CMK (cell line): ENCODE measurements around the gene SLC35D2.
A peak's percentile ranks its signal among the peaks of the same experiment; 100 is the strongest.
"Not testable (repeated sequence)": the region's sequence is repeated elsewhere in the genome, so short reads cannot be mapped to it uniquely, and the experiment has no call there.

Experiments
- DNase-seq: peaks from one replicate; pipeline ENCODE4 v3.0.0-alpha.2; 2010; ENCODE audit warnings: low read depth

Gene SLC35D2

GRCh38 chr9:96361668-96362067 is 21.8 kb downstream of the SLC35D2 start:
- DNase-seq = no peak

GRCh38 chr9:96360976-96361375 is 22.5 kb downstream of the SLC35D2 start:
- no peak for DNase-seq

DNA sequence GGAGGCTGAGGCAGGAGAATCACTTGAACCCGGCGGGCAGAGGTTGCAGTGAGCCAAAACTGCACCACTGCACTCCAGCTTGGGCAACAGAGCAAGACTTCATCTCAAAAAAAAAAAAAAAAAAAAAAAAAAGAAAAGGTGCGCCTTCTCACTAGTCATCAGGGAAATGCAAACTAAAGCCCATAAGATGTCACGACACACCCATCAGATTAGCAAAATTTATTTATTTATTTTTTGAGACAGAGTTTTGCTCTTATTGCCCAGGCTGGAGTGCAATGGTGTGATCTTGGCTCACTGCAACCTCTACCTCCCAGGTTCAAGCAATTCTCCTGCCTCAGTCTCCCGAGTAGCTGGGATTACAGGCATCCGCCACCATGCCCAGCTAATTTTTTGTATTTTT is 23.0 kb downstream of the SLC35D2 start:
- not testable (repeated sequence) for DNase-seq

- no peak for DNase-seq
Observed at GRCh38 chr9:96350866-96351265, 32.6 kb downstream of the SLC35D2 start.

GRCh38 chr9:96348261-96348660 is 35.2 kb downstream of the SLC35D2 start:
- no peak for DNase-seq

DNA sequence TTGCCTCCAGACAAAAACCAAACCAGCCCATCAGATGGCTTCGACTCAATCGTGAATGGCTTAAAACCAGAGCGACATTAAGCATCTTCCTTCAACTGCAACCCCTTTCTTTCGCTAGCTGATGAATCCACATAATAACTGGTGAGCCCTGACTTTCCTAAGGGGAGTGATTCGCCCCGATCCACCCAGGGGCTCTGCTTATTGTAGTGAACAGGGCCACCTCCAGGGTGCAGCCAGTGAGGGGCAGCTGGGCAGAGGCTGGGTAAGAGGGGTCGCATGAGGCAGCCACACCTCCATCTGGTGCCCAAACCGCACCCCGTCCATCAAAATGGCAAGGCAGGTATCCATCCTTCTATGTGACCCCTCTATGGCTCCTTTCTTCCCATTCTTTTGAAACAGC is 38.0 kb downstream of the SLC35D2 start:
- no peak for DNase-seq

DNA sequence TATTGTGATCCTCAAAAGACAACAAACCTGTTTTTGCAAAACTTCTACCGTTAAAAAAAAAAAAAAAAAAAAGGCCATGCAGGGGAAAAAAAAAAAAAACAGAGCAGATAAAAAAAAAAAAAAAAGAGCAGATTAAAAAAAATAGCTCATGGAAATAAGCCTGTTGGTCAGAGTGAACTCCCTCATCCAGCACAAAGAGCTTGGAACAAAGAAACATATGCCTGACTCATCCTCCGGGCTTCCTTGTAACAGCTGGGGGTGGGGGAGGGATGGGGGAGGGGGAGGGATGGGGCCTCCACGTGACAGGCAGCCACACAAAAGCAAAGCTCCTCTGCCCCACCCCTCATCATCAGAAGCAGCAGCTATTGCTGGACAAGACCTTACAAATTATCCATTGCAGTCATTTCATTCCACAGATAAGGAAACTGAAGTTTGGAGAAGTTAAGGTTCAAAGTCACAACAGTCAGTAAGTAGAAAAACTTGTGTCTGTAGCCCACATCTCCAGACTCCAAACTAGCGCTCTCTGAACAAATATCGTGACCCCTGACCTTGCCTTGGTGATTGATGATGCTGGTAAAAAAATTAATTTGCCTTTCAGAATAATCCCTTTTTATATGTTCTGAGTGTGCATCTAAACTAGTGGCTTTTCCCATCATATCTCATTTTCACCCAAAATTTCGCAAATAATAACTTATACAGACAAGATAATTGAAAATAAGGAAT is 38.9 kb downstream of the SLC35D2 start:
- DNase-seq = peak; percentile 4

GRCh38 chr9:96343515-96344360 is 39.8 kb downstream of the SLC35D2 start:
- DNase-seq = no peak

DNA sequence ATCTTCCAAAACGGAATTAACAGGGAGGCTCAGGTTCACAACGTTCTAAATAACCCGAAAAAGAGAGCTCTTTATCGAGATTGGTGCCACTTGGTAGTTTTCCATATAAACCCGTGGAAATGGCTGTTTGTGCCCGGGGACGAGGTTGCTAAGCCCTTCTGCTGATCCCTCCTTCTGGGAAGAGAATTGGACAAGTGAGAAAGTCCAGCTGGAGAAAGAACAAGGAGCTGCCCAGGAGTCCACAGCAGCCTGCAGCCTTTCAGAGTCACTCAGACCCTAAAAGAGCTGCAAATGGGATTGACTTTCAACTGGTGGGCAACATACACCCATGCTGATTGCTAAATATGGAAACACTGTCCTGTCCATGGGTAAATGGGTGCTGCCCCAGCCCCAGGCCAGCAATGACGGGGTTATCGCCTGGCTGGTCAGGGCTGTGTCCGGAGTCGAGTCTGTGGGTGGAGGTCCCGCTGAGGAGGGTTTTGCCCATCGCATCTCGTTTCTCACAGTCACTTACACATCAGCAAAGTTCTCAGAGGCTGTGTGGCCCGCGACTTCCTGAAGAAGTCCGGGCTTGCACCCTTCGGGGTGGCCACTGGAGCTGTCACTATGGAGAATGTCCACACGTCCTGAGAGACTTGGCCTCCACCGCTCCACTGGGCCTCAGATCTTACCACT is 40.8 kb downstream of the SLC35D2 start:
- DNase-seq = no peak

GRCh38 chr9:96340707-96341106 is 42.8 kb downstream of the SLC35D2 start:
- DNase-seq = no peak

DNA sequence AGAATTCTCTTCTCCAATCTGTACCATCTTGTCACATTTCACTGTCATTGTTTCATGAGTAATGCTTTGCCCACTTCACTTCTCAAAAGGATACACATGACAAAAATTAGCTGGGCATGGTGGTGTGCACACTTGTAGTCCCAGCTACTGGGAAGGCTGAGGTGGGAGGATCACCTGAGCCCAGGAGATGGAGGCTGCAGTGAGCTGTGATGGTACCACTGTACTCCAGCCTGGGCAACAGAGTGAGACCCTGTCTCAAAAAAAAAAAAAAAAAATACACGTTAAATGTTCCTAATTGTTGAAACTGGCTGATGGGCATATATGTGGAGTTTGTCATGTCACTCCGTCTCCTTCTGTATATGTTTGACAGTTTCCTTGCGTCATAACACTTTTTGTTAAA is 45.2 kb downstream of the SLC35D2 start:
- no peak for DNase-seq

- DNase-seq = no peak
Observed at GRCh38 chr9:96333958-96334357, 49.6 kb downstream of the SLC35D2 start.

DNA sequence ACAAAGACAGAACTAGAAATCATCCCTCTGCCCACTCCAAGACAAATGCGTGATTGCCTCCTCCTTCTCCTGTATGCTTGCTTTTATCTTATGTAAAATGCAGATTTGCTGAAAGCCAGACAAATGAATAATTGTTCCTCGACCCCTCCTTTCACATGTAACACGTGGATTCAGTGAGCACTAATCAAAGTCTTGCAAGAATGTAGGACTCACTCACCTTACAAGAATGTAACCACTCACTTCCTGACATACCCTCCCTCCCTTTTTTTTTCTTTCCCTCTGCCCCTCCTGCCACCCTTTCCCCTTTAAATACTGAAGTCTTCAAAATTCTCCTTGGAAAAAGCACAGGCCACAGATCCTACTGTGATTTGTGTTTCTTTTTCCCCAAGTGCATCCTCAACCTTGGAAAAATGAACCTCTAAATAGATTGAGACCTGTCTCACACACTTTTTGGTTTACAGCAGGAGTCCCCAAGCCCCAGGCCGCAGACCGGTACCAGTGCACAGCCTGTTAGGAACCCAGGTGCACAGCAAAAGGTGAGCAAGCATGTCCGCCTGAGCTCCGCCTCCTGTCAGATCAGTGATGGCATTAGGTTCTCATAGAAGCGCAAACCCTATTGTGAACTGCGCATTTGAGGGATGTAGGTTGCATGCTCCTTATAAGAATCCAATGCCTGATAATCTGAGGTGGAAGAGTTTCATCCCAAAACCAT is 52.1 kb downstream of the SLC35D2 start:
- no peak for DNase-seq

GRCh38 chr9:96327694-96328352 is 55.7 kb downstream of the SLC35D2 start:
- DNase-seq = peak; percentile 8

GRCh38 chr9:96323169-96323568 is 60.3 kb downstream of the SLC35D2 start:
- no peak for DNase-seq

GRCh38 chr9:96322736-96323135 is 60.8 kb downstream of the SLC35D2 start:
- not testable (repeated sequence) for DNase-seq

DNA sequence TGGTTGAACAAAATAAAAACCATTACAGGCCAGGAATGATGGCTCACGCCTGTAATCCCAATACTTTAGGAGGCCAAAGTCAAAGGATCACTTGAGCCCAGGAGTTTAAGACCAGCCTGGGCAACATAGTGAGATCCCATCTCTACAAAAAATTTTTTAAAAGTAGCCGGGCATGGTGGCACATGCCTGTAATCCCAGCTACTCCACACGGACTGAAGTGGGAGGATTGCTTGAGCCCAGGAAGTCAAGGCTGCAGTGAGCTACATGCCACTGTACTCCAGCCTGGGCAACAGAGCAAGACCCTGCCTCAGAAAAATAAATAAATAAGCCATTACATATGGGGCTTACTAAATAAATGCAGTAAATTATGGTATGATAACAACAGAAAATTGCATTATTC is 61.3 kb downstream of the SLC35D2 start:
- DNase-seq = not testable (repeated sequence)

DNA sequence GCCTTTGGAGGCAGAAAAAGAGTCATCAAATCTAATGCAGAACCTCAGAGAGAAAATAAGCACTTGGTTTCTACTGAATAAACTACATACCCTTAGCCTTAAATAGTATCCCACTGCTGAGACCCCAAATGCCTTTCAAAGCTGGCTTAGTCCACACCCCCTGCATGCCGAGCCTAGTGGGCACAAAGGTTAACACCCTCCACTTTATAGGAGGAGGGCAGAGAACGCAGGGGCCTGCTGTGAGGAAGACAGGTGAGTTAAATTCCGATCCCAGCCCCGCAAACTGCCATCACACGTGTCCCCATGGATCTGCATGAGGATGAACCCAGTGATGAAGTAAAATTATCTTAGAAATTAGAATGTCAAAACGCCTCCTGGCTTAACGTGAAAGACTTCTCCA is 62.0 kb downstream of the SLC35D2 start:
- no peak for DNase-seq

GRCh38 chr9:96320749-96321280 is 62.7 kb downstream of the SLC35D2 start:
- no peak for DNase-seq

DNA sequence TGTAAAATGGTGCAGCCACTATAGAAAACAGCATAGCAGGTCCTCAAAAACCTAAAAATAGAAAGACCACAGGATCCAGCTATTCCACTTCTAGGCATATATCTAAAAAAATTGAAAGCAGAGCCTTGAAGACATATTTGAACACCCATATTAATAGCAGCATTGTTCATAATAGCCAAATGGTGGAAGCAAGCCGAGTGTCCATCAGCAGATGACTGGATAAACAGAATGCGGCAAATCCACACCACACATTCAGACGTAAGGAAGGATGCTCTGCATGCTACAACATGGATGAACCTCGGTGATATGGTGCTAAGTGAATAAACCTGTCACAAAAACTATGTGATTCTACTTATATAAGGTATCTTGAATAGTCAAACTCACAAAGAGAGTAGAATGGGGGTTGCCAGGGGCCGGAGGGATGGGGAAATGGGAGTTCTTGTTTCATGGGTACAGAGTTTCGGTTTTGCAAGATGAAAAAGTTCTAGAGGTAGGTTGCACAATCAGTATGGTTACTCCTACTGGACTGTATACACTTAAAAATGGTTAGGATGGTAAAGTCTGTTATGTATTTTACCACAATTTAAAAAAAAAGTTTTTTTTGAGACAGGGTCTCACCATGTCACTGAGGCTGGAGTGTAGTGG is 64.5 kb downstream of the SLC35D2 start:
- DNase-seq = no peak
